Prostate gland (tissue), 2 donors: ENCODE results near the gene MRPL58. TPM values are rescaled to one million over a fixed set of nuclear protein-coding genes. Genes with fewer than 3 reads are reported as not detected.

Experiments
- DNase-seq: peaks from one replicate; pipeline ENCODE4 v3.0.0-alpha.2; 2019; ENCODE audit warnings: low spot score
- H3K27ac ChIP-seq, 2 donors: fragments of 200-600 bp; sonication (generic); 2 replicates each; pipeline ENCODE4 v1.5.1; 2017 to 2019
- H3K27me3 ChIP-seq: fragments of 200-600 bp; sonication (generic); replicated peaks from 2 replicates; pipeline ENCODE4 v1.5.1; 2019; ENCODE audit not compliant: insufficient read depth
- H3K36me3 ChIP-seq, 2 donors: fragments of 200-600 bp; sonication (generic); 1 replicate in 1 of 2; 2 replicates in 1 of 2; pipeline versions ENCODE4 v1.5.1 to v1.8.1; 2017 to 2019
- H3K4me1 ChIP-seq: fragments of 200-600 bp; sonication (generic); replicated peaks from 2 replicates; pipeline ENCODE4 v1.5.1; 2019
- H3K4me3 ChIP-seq, 2 donors: fragments of 200-600 bp; sonication (generic); 2 replicates each; pipeline ENCODE4 v1.5.1; 2017 to 2019
- H3K9me3 ChIP-seq: fragments of 200-600 bp; sonication (generic); 2 replicates; pipeline ENCODE4 v1.5.1; 2017
- POLR2A ChIP-seq: fragments of 450-650 bp; IDR thresholded peaks from one replicate; pipeline ENCODE4 v1.6.1; 2016; ENCODE audit warnings: antibody characterized with exemption, mild to moderate bottlenecking
- POLR2AphosphoS5 ChIP-seq: sonication (generic); formaldehyde crosslinking; IDR thresholded peaks from one replicate; pipeline ENCODE4 v1.6.1; 2017; ENCODE audit warnings: antibody characterized with exemption
- WGBS: methylation state at CpG from one replicate; pipeline ENCODE4 v1.1.5; 2018; 5-methylcytosine and 5-hydroxymethylcytosine counted together
- intact Hi-C: fragments of 100-400 bp; cut with DNase I; formaldehyde crosslinking; loops from one replicate; pipeline ENCODE4 v1.14.2; 2022
- total RNA-seq, 2 donors: library from RNA; depleted of rRNA; stranded (reverse); fragments of >200 nt; gene quantifications; one replicate each; pipeline ENCODE4 v1.1.0, GENCODE V29; 2016
- TF ChIP-seq, protein P1 (sequence below), 4 experiments: fragments of 200-600 bp in 2 of 4; fragments of 450-650 bp in 2 of 4; sonication (generic) in 2 of 4; IDR thresholded peaks; 1 replicate in 3 of 4; 2 replicates in 1 of 4; pipeline ENCODE4 v1.5.1; 2016 to 2019; ENCODE audit warnings: antibody characterized with exemption in 4 of 4, mild to moderate bottlenecking in 2 of 4, moderate library complexity in 2 of 4

Gene MRPL58
- total RNA-seq, 2 donors from 2014 or later, result 28.4 to 73.8 TPM

DNA sequence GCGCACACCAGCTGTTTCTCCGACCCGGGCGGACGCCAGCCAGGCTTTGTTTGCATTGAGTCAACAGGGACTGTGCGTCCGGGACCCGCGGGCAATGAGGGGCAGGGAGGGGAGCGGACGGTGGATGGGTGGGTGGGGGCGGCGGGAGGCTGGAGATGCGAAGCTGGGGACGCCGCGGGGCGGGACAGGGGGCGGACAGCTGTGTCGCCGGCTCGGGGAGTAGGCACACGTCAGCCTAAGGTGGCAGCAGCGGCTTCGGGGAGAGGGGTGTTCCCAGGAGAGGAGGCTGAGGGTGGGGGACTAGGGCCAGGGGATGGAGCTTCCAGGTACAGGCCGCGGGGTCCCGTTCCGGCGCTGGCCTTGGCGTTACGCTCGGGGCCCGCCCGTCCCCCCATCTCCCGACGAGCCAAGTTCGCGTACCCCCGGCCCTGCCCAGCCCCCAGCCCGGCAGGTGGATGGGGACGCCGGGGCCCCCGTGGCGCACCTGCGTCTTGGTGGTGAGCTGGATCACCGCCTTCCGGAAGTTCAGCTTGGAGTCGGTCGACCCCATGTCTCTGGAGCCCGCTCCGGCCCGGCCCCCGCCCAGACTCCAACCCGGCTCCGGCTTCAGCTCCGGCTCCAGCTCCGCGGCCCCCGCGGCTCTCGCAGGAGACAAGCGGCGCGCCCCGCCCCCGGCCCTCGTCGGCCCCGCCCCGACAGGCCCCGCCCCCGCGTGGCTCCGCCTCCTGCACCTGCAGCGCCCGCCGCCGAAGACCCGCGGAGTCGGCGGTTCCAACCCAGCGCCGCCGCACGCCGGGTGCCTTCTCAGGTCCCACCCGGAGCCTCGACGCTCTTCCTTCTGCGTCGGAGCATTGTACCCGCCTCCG is 40.1 kb upstream of the MRPL58 start, which contains the start of gene HID1:
Gene HID1 (minus strand): TSS at position 653 of the 866 bp plus-strand sequence. CDS start 103 bp downstream, at position 550.
- peak within 1 kb of the TSS; percentile 60 to 65 for H3K4me3 ChIP-seq
- peaks cover 6% of the 10 kb centered on the region for H3K4me1 ChIP-seq
- peak; percentile 70 for DNase-seq
- TF ChIP-seq, protein P1, sequence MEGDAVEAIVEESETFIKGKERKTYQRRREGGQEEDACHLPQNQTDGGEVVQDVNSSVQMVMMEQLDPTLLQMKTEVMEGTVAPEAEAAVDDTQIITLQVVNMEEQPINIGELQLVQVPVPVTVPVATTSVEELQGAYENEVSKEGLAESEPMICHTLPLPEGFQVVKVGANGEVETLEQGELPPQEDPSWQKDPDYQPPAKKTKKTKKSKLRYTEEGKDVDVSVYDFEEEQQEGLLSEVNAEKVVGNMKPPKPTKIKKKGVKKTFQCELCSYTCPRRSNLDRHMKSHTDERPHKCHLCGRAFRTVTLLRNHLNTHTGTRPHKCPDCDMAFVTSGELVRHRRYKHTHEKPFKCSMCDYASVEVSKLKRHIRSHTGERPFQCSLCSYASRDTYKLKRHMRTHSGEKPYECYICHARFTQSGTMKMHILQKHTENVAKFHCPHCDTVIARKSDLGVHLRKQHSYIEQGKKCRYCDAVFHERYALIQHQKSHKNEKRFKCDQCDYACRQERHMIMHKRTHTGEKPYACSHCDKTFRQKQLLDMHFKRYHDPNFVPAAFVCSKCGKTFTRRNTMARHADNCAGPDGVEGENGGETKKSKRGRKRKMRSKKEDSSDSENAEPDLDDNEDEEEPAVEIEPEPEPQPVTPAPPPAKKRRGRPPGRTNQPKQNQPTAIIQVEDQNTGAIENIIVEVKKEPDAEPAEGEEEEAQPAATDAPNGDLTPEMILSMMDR (IDR thresholded peaks at IDR 0.05), result peak in 1 of 4 experiments; percentile 3
- peak; percentile 32 for TF ChIP-seq POLR2AphosphoS5
- peak; percentile 57 for TF ChIP-seq POLR2A
- H3K9me3 ChIP-seq, result no peaks in the 10 kb centered on the region
- H3K36me3 ChIP-seq, result no peaks in the 10 kb centered on the region
- intact Hi-C loops, result no loop called here
- H3K27me3 ChIP-seq, result no peaks in the 10 kb centered on the region
- peak within 1 kb of the TSS; percentile 74 to 78 for H3K27ac ChIP-seq
- 2% methylated on average over 70 of the region's 95 CpGs for WGBS

GRCh38 chr17:74972973-74973328 is 39.5 kb upstream of the MRPL58 start:
- DNase-seq, result no peak
- intact Hi-C loops, result no loop called here
- H3K36me3 ChIP-seq, result no peaks in the 10 kb centered on the region
- peak overlapping the region; percentile 60 to 65 for H3K4me3 ChIP-seq
- WGBS, result 14% methylated on average over 17 of the region's 17 CpGs
- H3K9me3 ChIP-seq, result no peaks in the 10 kb centered on the region
- peak overlapping the region in 1 of 2 donors; percentile 74 for H3K27ac ChIP-seq
- TF ChIP-seq POLR2A, result no peak
- no peaks in the 10 kb centered on the region for H3K27me3 ChIP-seq
- H3K4me1 ChIP-seq, result peaks cover 6% of the 10 kb centered on the region

- DNase-seq, result no peak
- intact Hi-C loops, result no loop called here
- WGBS, result 80% methylated on average over 4 of the region's 4 CpGs
- TF ChIP-seq POLR2AphosphoS5 (no peak), POLR2A (no peak)
- TF ChIP-seq, protein P1 (IDR thresholded peaks at IDR 0.05), result no peak
- Histone ChIP-seq H3K4me1 (no peaks in the 10 kb centered on the region), H3K27ac (no peak overlapping the region), H3K9me3 (no peaks in the 10 kb centered on the region), H3K4me3 (no peak overlapping the region), H3K27me3 (no peaks in the 10 kb centered on the region), H3K36me3 (no peaks in the 10 kb centered on the region)
Measured at GRCh38 chr17:74975943-74976342, 36.5 kb upstream of the MRPL58 start.

GRCh38 chr17:74977802-74978201 is 34.7 kb upstream of the MRPL58 start:
- TF ChIP-seq, protein P1 (IDR thresholded peaks at IDR 0.05), result no peak
- TF ChIP-seq POLR2A (no peak), POLR2AphosphoS5 (no peak)
- H3K9me3 ChIP-seq, result no peaks in the 10 kb centered on the region
- H3K27ac ChIP-seq, result no peak overlapping the region
- H3K4me1 ChIP-seq, result no peaks in the 10 kb centered on the region
- no peak overlapping the region for H3K4me3 ChIP-seq
- no peaks in the 10 kb centered on the region for H3K36me3 ChIP-seq
- DNase-seq, result no peak
- H3K27me3 ChIP-seq, result no peaks in the 10 kb centered on the region
- 94% methylated on average over 3 of the region's 3 CpGs for WGBS
- intact Hi-C loops, result no loop called here

DNA sequence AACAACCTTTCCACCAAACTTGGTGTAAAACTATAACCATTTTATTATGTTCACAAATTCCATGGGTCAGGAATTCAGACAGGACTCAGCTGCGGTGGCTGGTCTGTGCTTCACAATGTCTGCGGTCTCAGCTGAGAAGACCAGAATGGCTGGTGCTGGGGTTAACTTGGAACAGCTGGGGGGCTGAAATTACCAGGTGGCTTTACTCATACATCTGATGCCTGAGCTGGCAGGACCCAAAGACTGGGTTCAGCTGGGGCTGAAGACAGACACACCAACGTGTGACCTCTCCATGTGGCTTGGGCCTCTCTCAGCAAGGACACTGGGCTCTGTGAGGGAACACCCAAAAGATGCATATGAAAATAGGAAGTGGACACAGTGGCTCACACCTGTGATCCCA is 34.2 kb upstream of the MRPL58 start:
- no peaks in the 10 kb centered on the region for H3K4me1 ChIP-seq
- H3K4me3 ChIP-seq, result no peak overlapping the region
- no peaks in the 10 kb centered on the region for H3K9me3 ChIP-seq
- H3K36me3 ChIP-seq, result no peaks in the 10 kb centered on the region
- TF ChIP-seq POLR2AphosphoS5, result no peak
- no peak for TF ChIP-seq POLR2A
- TF ChIP-seq, protein P1 (IDR thresholded peaks at IDR 0.05), result no peak
- DNase-seq, result no peak
- no peaks in the 10 kb centered on the region for H3K27me3 ChIP-seq
- WGBS, result 82% methylated on average over 3 of the region's 3 CpGs
- no peak overlapping the region for H3K27ac ChIP-seq
- intact Hi-C loops, result no loop called here
